ENCODE results near the gene ZNF648. TPM values are rescaled to one million over a fixed set of nuclear protein-coding genes. Genes with fewer than 3 reads are reported as not detected.
"Not testable (repeated sequence)": the region's sequence is repeated elsewhere in the genome, so short reads cannot be mapped to it uniquely, and the experiment has no call there.

Gene ZNF648
- total RNA-seq, 1 experiment from 2014 or later = not detected

DNA sequence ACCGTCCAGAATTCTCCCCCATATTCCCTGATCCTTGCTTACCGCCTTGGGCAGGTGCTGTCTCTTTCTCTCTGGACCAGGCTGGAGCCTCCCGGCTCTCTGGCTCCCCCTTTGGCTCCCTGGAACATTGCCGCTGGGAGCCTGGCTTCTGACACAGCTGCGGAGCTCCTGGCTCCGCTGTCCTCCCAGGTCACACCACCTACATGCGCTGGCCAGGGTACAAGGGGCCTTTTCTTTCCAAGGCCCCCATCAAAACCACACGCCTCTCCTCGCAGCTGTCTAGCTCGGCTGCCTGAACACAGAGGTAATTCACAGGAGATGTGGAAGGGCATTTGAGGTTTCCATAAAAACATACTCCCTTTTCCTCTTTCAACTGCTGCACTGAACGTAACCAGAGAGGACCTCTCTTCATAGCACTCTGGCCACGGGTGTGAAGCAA is 7.5 kb upstream of the ZNF648 start:
- DNase-seq (ENCODE audit: low spot score) = peak; percentile 66

- DNase-seq (ENCODE audit: low spot score) = no peak
These were observed 5.4 kb upstream of the ZNF648 start for GRCh38 chr1:182066934-182067333.

DNA sequence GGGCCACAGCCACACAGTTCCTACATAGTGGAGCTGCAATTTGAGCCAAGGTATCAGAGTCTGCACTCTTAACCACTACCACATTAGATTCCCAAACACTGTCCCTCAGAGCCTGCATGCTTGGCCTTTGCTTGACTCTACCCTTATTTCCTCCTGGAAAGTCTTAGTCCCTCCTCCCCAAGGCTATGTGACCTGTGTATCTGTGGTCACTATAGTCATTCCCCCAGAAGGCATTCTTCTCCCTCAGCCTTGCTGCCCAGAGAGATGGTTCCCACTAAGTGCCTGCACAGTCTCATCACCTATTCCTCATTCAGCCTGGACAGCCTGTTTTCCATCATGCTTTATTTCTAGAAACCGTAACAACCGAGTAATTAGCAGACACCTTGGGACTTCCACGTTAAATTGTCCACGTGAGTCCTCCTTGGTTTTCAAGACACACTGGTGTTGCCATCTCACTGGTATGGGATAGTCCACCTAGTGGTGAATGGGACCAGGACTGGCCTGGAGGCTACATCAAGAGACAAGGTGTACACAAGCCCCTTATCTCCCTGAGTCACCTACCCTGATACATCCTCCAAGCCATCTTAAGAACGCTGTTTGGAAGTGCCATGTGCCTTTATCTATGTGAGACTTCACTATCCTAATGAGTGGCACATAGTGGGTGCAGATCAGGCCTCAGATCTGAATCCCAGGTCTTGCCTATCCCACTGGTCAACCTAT is 3.8 kb upstream of the ZNF648 start:
- DNase-seq (ENCODE audit: low spot score) = no peak

DNA sequence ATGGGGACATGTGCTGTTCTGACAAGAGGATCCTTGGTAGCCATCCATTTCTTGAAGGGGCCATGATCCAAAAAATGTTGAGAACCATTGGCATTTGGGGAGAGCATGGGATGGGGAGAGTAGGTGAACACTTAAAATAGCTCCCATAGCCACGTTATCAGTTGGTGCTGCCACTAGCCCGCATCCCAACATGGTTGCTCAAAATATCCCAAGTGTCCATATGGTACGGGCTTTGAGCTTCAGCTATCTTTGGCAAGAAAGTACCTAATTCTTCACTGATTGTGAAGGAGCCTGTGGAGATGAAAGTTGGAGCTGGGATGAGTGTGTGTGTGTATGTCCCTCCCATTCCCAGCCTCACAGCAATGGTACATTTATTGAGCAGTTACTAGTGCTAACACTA is 3.1 kb upstream of the ZNF648 start:
- no peak for DNase-seq (ENCODE audit: low spot score)

- no peak for DNase-seq (ENCODE audit: low spot score)
These were observed 711 bp upstream of the ZNF648 start for GRCh38 chr1:182062223-182062622.

DNA sequence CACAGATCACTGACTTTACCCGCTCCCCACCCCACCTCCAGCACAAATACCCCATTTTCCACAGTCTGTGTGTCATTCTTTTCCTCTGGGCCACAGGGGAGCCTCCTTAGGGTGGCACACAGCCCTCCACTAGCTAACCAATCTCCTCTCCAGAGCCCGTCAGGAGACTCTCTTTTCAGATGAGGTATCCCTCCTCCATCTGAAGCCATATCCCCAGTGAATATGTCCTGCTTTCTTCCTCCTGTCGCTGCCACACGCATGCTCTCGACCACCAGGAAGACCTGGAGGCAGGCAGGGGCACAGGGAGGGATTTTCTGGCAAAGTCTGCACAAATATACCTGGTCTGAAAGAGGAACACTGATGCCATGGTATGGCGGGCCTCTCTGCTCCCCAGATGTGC is 635 bp downstream of the ZNF648 start:
- DNase-seq (ENCODE audit: low spot score) = no peak

DNA sequence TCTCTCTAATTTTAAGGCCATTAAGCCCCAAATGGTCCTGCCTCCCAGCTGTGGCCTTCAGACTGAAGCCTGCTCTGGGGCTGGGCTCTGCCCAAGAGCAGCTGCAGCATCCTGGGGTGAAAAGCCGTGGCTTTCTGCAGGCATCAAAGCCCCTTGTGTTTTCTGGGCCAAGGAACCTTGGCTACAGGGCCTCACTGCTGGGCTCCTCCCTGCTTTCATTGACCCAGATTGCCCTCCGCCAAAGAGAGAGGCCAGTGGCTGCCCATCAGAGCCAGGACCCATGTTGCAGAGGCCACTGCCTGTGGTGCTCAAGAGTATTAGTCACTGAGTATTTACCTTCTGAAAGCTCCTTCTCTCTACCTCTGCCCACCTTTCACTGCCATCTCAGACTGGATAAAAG is 1.6 kb downstream of the ZNF648 start:
- no peak for DNase-seq (ENCODE audit: low spot score)

DNA sequence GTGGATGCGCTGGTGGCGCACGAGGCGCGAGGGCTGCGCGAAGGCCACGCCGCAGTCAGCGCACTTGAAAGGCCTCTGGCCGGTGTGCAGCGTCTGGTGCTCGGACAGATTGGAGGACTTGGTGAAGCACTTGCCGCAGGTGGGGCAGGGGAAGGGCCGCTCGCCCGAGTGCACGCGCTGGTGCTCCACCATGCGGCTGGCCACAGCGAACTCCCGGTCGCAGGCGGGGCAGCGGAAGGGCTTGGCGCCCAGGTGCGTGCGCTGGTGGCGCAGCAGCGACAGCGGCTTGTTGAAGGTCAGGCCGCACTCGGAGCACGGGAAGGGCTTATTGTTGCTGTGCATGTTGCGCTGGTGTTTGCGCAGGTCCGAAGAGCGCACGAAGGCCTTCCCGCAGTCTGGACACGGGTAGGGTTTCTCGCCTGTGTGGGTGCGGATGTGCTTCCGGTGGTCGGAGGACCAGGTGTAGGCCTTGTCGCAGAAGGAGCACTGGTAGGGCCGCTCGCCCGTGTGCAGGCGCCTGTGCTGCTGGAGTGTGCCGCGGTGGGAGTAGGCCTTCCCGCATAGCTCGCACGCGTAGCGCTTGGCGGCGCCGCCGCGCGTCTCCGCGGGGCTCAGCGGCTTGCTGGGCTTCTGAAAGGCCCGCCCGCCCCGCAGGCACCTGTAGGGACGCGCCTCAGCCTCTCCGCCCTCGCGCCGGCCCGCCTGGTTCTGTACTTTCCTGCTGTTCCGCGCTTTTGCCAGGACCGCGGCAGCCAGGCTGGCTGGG is 4.7 kb downstream of the ZNF648 start:
- no peak for DNase-seq (ENCODE audit: low spot score)

GRCh38 chr1:182054698-182055326 is 6.7 kb downstream of the ZNF648 start:
- DNase-seq (ENCODE audit: low spot score) = peak; percentile 77

GRCh38 chr1:182052355-182052754 is 9.2 kb downstream of the ZNF648 start:
- DNase-seq (ENCODE audit: low spot score) = no peak

- DNase-seq (ENCODE audit: low spot score) = no peak
These were observed 9.6 kb downstream of the ZNF648 start for GRCh38 chr1:182051938-182052337.

DNA sequence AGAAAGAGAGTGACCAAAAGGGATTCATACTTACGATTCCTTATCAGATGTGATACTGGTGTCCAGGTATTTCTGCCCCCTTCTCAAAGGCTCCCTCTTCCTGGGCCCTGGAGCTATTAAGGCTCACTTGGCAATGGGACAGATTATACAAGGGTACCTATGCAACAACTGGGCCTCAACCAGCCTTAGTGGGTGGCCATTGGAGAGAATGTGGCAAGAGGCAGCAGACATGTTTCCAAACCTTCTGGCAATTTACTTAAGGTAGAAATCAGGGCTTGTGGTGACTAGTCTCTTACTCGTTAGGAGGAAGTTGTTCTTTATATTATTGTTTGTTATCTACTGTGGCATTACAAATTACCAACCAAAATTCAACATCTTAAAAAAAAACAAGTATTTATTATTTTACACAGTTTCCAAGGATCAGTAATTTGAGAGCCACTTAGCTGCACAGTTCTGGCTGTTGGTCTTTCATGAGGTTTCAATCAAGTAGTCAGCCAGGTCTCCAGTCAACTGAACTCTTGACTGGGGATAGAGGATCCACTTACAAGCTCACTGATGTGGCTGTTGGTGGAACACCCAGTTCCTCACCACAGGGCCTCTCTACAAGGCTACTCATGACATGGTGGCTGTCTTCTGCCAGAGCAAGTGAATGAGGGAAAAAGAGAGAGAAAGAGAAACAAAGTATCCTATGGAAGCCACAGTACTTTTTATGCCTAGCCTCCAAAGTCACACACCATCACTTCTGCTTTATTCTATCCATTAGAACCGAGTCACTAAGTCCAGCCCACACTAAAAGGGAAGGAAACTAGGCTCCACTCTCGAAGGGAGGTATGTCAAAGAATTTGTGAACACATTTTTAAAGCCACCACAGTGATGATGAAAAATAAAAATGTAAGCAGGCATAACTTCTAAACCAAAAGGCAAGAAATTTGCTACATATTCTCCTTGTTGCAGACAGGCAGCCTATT is 10.7 kb downstream of the ZNF648 start:
- no peak for DNase-seq (ENCODE audit: low spot score)

- no peak for DNase-seq (ENCODE audit: low spot score)
These were observed 12.9 kb downstream of the ZNF648 start for GRCh38 chr1:182048562-182048961.

GRCh38 chr1:182046763-182047162 is 14.7 kb downstream of the ZNF648 start:
- no peak for DNase-seq (ENCODE audit: low spot score)

GRCh38 chr1:182045481-182045880 is 16.0 kb downstream of the ZNF648 start:
- DNase-seq (ENCODE audit: low spot score) = not testable (repeated sequence)

DNA sequence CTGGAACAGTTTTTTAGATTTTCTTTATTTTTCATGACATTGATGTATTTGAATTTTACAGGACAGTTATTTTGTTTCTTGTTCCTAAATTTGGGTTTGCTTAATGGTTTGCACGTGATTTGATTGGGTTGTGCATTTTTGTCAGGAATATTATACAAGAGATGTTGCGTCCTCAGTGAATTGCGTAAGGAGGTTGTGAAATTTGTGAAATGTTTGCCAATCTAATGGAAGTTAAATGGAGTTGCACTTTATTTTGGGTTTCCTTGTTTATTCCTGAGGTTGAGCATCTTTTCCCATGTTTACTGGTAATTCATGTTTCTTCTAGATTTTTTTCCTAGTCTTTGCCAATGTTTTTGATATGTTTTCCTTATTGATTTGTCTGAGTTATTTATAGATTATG is 19.9 kb downstream of the ZNF648 start:
- DNase-seq (ENCODE audit: low spot score) = no peak

DNA sequence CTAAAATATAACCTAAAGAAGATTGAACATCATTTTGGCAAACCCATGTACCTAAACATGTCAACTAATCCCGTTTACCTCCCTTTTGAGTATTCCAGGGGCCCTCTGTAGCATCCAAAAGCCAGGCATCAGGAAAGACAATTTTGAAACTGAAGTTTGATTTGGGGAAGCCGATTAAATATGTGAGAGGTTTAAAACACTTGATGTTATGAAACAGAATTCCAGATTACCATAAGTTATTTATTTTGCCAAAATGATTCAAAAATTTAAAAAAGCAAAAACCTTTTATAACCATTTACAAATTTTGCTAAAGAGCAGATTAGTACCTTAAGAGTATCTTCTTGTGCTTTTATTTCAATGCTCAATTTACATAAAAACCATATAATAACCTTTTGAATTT is 23.3 kb downstream of the ZNF648 start:
- no peak for DNase-seq (ENCODE audit: low spot score)

- DNase-seq (ENCODE audit: low spot score) = no peak
These were observed 26.3 kb downstream of the ZNF648 start for GRCh38 chr1:182035097-182035770.

DNA sequence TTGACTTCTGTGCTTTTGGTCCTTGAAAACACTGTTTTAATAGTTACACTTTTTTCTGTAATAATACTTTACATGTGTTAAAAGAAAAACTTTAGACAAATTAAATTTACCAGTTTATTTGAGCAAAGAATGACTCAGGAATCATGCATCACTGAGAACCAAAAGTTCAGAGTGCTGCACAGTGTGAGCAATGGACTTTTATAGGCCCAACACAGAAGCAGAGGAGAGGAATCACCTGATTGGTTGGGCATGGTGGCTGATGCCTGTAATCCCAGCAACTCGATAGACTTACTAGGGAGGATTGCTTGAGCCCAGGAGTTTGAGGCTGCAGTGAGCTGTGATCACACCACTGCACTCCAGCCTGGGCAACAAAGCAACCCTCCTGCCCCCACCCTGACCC is 29.3 kb downstream of the ZNF648 start:
- DNase-seq (ENCODE audit: low spot score) = no peak

GRCh38 chr1:182029379-182030331 is 31.9 kb downstream of the ZNF648 start:
- DNase-seq (ENCODE audit: low spot score) = peak; percentile 97

All from HT-29 (cell line).